Stimulated activated CD8-positive, alpha-beta memory T cell treated with anti-CD3 and anti-CD28 coated beads, Interleukin-15, amount 100 ng/mL, for 48 hours (primary cell): ENCODE results near the gene ACOT2.
A peak's percentile ranks its signal among the peaks of the same experiment; 100 is the strongest.
"Not testable (repeated sequence)": the region's sequence is repeated elsewhere in the genome, so short reads cannot be mapped to it uniquely, and the experiment has no call there.

Experiments
- DNase-seq, 2 donors: peaks; one replicate each; pipeline ENCODE4 v3.0.0-alpha.2; 2020; ENCODE audit warnings: low read depth in 2 of 2

ACOT2 gene, protein sequence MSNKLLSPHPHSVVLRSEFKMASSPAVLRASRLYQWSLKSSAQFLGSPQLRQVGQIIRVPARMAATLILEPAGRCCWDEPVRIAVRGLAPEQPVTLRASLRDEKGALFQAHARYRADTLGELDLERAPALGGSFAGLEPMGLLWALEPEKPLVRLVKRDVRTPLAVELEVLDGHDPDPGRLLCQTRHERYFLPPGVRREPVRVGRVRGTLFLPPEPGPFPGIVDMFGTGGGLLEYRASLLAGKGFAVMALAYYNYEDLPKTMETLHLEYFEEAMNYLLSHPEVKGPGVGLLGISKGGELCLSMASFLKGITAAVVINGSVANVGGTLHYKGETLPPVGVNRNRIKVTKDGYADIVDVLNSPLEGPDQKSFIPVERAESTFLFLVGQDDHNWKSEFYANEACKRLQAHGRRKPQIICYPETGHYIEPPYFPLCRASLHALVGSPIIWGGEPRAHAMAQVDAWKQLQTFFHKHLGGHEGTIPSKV

DNA sequence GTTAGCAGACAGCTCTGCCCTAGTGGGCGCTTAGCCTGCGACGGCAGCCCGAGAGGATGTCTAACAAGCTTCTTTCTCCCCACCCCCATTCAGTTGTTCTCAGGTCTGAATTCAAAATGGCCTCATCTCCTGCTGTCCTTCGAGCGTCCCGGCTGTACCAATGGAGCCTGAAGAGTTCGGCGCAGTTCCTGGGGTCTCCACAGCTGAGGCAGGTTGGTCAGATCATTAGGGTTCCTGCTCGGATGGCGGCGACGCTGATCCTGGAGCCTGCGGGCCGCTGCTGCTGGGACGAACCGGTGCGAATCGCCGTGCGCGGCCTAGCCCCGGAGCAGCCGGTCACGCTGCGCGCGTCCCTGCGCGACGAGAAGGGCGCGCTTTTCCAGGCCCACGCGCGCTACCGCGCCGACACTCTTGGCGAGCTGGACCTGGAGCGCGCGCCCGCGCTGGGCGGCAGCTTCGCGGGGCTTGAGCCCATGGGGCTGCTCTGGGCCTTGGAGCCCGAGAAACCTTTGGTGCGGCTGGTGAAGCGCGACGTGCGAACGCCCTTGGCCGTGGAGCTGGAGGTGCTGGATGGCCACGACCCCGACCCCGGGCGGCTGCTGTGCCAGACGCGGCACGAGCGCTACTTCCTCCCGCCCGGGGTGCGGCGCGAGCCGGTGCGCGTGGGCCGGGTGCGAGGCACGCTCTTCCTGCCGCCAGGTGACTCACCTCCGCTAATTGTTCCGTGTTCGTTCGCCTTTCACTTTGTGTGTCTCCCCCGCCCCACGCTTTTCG lies at the start of gene ACOT2:
TSS of gene ACOT2 (plus strand) at position 29 of the 774 bp plus-strand sequence. CDS start at position 57, 28 bp downstream.
- DNase-seq, result peak; percentile 73 to 81

DNA sequence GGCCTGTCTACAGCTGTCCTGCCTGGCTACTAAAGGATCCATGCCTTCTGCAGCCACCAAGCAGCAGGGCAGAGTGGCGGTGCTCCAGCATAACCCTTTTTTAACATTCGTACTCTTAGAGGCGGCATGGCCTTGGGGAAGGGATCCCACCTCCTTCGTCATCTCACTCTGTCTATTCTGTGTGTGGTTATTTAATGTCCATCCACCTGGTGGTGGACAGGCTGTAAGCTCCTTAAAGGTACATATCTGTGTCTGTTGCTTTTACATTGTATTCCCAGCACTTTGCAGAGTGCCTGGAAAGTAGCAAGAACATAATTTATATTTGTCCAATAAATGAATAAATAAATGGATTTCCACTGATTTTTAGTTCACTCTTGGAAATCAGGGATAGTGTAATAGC lies 47.8 kb upstream of the ACOT2 start:
- DNase-seq, result no peak

DNA sequence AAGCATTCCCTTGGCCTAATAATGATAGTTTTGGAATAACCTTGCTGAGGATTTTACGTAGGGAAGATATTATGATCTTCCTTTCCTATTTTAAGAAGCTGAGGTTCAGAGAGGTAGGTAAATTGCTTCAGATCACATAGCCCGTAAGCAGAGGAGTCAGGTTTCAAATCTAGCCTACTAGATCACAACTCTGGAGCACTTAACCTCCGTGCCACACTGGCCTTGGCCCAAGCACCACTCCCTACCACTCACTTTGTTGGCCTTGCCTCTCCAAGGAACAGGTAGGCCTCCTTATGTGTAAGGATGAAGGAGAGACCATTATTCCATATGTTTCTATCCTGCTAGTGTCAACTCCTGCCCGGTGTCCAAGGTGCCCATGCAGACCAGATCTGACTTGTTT lies 44.5 kb upstream of the ACOT2 start:
- DNase-seq, result no peak

DNA sequence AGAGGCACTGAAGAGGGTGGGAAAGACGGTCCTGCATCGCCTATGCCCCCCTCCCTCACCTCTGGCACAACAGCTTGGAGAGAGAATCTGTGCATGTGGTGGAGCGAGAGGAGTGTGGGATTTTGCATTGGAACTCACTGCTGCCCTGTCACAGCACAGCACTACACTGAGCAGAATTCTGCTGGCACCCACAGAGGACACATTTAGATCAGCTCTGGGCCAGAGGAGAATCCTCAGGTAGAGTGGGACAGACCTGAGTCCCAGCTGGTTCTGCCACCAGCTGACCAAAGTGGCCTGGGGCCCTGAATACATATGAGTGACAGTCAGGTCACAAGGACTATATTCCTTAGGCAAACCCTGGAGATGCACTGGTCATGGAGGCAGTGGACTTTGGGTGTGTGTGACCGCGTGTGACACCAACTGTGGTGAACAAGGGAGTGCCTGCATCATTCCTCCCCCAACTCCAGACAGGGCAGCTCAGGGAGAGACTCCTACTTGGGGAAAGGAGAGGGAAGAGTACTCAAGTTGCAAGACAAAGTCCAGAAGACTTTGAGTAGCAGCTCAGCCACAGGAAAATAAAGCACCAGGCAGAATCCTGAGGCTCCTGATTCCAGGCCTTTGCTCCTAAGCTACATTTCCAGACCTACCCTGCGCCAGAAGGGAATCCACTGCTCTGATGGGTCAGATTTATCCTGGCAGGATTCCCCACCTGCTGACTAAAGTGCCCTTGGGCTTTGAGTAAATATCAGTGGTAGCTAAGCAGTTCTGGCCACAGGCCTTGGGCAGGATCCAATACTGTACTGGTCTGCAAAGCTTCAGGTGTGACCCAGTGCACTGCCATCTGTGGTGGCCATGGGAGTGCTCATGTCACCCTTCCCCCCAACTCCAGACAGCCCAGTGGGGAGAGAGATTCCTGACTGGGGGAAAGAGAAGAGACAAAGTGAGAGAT lies 42.7 kb upstream of the ACOT2 start:
- no peak for DNase-seq

DNA sequence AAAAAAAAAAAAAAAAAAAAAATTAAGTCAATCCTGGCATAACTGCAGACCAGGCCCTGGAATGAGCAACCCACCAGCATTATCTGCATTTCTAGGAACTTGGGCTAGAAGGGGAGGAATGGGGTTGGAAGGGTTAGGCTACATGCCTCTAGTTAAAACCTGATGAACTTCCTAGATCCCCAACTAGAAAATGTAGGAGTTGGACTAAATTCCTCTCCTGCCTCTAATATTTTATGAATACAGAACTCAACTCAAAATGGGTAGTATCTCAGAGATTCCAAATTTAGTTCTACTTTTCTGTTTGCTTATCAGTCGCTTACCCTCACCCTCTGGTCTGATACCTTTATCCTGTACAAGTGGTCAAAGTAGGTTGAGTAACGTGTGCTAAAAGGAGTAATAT lies 39.7 kb upstream of the ACOT2 start:
- not testable (repeated sequence) for DNase-seq

DNA sequence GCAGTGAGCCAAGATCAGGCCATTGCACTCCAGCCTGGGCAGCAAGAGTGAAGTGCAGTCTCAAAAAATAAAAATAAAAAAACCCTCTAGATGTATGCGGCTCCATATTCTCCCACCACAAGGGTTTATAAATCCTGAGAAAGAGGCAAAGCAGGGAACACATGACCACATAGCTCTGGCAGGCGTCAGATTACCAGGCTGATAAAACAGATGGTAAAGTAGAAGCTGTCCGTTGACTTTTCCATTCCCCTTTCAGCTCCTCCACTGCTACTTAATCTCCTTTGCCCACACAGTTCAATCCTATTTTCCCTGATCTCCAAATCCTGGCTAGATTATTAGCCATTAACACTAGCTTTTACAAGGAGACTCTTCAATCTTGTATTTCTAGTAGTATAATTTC lies 37.0 kb upstream of the ACOT2 start:
- DNase-seq, result not testable (repeated sequence)

DNA sequence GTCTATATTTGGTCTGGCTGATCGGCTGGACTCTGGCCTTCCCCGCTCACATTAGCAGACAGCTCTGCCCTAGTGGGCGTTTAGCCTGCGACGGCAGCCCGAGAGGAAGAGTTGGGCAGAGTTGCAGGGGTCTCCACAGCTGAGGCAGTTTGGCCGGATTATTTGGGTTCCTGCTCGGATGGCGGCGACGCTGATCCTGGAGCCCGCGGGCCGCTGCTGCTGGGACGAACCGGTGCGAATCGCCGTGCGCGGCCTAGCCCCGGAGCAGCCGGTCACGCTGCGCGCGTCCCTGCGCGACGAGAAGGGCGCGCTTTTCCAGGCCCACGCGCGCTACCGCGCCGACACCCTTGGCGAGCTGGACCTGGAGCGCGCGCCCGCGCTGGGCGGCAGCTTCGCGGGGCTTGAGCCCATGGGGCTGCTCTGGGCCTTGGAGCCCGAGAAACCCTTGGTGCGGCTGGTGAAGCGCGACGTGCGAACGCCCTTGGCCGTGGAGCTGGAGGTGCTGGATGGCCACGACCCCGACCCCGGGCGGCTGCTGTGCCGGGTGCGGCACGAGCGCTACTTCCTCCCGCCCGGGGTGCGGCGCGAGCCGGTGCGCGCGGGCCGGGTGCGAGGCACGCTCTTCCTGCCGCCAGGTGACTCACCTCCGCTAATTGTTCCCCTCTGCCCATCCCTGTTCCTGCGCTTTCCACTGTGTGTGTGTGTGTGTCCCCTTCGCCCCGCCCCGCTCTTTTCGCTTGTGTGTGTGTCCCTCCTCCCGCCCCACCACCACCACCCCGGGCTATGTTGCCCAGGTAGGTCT lies 31.6 kb upstream of the ACOT2 start:
- peak in 1 of 2 donors; percentile 15 for DNase-seq

DNA sequence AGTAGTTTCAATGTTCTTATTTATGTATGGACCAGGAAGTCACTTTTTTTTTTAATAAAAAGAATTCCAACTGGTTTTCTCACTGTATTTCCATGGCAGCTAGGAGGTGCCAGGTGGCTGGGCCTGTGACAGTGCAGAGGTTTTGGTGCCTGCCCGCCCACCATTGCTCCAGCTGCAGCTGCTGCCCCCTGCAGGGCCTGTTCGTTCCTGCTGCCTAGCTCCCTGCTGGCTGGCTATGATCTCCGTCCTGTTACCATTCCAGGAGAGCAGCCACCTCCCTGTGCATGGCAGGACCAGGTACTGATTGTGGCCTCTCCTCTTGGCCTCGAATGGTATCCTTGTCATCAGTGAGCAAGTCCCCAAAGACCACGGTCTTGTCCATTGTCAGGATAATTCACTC lies 30.0 kb upstream of the ACOT2 start:
- peak; percentile 24 to 44 for DNase-seq

DNA sequence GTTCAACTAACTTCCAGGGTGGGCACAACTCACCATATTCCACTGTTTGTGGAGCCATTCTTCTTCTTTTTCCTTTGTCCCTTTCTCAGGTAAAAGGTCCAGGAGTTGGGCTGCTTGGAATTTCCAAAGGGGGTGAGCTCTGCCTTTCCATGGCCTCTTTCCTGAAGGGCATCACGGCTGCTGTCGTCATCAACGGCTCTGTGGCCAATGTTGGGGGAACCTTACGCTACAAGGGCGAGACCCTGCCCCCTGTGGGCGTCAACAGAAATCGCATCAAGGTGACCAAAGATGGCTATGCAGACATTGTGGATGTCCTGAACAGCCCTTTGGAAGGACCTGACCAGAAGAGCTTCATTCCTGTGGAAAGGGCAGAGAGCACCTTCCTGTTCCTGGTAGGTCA lies 26.1 kb upstream of the ACOT2 start:
- DNase-seq, result not testable (repeated sequence)

DNA sequence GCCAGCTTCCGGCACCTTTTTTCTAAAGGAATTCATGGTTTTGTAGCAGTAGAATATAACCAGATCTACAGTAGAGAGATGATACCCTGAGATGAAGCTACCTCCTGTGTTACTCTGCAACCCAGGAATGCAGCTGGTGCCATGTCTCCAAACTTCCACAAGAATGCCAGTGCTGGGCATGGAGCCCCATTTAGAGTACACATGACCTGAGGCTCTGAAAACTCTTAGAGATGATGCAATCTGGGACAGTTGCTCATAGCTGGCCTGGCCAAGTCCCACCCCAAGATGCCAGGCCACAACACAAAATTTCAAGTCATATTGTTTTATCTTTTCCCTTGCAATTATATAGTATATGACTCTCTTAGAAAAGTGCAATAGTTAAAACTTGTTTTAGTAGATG lies 23.7 kb upstream of the ACOT2 start:
- not testable (repeated sequence) for DNase-seq

DNA sequence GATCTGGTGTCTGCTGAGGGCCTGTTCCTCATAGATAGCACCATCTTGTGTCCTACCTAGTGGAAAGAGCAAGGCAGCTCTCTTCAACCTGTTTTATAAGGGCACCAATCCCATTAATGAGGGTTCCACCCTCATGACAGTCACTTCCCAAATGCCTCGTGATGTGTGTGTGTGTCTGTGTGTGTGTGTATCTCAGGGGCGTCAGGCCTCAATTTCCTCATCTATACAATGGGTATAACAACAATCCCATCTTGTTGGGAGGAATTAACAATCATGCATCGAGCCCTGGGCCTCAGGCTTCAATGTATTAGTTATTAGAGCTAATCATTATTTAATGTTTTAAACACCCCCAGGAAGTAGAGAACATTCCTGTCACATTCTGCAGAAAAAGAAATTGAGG lies 19.9 kb upstream of the ACOT2 start:
- not testable (repeated sequence) for DNase-seq

DNA sequence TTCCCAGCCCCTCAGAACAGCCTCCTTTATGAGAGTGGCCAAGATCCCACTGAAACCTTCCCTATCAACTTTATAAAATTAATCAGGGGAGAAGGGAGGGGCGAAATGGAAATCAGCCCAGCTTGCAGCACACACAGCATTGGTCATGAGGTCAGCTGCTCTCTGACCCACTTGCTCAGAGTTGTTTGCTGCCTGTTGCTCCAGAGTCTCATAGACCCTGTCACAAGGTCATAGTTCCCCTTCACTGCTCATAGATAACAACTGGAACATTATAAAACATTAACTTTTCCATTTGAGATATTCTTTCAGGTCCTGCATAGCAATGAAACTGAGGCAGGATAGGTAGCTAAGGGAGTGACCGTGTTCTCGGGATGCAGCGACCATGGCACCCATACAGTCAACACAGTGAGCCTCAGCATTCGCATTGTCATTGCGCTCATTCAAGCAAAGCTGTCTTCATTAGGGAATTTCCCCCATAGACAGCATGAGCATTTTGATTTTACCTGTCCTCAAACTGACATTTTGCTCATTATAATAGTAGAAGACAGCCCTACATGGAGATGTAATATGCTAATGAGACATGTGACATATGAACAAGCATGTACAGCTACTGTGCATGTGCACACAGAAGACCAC lies 19.0 kb upstream of the ACOT2 start:
- DNase-seq, result not testable (repeated sequence)

DNA sequence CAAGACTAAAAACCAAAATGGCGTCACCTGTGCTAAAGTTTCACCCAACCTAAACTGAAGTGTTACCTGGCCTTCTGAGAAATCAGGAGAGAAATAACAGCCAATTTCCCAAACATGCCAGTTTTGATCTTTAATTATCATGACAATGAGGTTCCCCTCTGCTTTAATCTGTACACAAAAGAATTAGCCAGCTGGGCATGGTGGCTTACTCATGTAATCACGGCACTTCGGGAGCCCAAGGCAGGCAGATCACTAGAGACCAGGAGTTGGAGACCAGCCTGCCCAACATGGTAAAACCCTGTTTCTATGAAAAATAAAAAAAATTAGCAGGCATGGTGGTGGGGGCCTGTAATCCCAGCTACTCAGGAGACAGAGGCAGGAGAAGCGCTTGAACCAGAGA lies 15.2 kb upstream of the ACOT2 start:
- no peak for DNase-seq

DNA sequence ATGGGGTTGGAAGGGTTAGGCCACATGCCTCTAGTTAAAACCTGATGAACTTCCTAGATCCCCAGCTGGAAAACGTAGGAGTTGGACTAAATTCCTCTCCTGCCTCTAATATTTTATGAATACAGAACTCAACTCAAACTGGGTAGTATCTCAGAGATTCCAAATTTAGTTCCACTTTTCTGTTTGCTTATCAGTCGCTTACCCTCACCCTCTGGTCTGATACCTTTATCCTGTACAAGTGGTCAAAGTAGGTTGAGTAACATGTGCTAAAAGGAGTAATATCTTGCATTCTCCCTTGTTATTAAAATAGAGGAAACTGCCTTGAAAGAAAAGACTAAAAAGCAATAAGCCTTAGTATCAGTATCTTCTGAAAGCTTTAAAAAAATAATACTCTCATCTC lies 11.8 kb upstream of the ACOT2 start:
- DNase-seq, result not testable (repeated sequence)

DNA sequence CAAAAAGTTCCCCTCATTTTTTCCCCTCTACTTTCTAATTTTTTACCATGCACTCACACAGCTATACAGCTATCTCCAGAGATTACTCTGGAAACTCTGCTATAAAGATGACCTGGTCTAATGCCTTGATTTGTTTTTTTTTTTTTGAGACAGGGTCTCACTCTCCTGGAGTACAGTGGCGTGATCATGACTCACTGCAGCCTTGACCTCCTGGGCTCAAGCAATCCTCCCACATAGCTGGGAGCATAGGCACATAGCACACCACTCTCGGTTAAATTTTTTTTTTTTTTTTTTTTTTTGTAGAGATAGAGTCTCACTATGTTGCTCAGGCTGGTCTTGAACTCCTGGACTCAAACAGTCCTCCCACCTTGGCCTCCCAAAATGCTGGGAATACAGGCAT lies 10.8 kb upstream of the ACOT2 start:
- not testable (repeated sequence) for DNase-seq

DNA sequence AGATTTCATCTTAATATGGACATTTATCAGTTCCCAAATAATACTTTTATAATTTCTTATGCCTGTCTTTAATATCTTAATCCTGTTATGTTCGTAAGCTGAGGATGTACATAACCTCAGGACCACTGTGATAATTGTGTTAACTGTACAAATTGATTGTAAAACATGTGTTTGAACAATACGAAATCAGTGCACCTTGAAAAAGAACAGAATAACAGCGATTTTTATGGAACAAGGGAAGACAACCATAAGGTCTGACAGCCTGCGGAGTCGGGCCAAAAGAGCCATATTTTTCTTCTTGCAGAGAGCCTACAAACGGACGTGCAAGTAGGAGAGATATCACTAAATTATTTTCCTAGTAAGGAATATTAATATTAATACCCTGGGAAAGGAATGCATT lies 6.8 kb upstream of the ACOT2 start:
- DNase-seq, result not testable (repeated sequence)

DNA sequence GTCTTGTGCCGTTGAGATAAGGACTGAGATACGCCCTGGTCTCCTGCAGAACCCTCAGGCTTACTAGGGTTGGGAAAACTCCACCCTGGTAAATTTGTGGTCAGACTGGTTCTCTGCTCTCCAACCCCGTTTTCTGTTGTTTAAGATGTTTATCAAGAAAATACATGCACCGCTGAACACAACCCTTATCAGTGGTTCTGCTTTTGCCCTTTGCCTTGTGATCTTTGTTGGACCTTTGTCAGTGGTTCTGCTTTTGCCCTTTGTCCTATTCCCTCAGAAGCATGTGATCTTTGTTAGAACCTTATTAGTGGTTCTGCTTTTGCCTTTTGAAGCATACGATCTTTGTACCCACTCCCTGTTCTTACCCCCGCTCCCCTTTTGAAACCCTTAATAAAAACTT lies 6.3 kb upstream of the ACOT2 start:
- not testable (repeated sequence) for DNase-seq

DNA sequence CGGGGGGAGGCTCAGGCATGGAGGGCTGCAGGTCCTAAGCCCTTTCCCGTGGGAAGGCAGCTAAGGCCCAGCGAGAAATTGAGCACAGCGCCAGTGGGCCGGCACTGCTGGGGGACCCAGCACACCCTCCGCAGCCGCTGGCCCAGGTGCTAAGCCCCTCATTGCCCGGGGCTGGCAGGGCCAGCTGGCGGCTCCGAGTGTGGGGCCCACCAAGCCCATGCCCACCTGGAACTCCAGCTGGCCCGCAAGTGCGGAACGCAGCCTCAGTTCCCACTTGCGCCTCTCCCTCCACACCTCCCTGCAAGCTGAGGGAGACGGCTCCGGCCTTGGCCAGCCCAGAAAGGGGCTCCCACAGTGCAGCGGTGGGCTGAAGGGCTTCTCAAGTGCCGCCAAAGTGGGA lies 2.6 kb upstream of the ACOT2 start:
- DNase-seq, result not testable (repeated sequence)

DNA sequence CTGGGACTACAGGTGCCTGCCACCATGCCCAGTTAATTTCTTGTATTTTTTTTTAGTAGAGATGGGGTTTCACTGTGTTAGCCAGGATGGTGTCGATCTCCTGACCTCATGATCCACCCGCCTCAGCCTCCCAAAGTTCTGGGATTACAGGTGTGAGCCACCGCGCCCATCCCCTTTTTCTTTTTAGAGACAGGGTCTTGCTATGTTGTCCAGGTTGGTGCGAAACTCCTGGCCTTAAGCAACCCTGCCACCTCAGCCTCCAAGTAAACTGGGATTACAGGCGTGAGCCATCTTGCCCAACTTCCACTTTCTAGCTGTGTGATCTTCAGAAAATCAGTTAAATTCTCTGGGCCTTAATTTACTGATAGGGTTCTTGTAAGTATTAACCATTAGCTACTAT lies 2.1 kb upstream of the ACOT2 start:
- not testable (repeated sequence) for DNase-seq

DNA sequence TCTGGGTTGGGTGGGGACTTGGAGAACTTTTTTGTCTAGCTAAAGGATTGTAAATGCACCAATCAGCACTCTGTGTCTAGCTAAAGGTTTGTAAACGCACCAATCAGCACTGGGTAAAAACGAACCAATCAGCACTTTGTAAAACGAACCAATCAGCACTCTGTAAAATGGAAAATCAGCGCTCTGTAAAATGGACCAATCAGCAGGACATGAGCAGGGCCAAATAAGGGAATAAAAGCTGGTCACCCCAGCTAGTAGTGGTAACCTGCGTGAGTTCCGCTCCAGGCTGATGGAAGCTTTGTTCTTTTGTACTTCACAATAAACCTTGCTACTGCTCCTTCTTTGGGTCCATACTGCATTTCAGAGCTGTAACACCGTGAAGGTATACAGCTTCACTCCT lies 1.7 kb upstream of the ACOT2 start:
- DNase-seq, result no peak
